ENCODE measurements around the gene VSIG10L2.
"Not testable (repeated sequence)": the region's sequence is repeated elsewhere in the genome, so short reads cannot be mapped to it uniquely, and the experiment has no call there.

DNA sequence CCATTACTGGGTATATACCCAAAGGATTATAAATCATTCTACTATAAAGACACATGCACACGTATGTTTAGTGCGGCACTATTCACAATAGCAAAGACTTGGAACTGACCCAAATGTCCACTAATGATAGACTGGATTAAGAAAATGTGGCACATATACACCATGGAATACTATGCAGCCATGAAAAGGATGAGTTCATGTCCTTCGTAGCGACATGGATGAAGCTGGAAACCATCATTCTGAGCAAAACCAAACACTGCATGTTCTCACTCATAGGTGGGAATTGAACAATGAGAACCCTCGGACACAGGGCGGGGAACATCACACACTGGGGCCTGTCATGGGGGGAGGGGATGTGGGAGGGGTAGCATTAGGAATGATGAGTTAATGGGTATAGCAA is 40.1 kb downstream of the VSIG10L2 start:
- TF ChIP-seq, protein P1, sequence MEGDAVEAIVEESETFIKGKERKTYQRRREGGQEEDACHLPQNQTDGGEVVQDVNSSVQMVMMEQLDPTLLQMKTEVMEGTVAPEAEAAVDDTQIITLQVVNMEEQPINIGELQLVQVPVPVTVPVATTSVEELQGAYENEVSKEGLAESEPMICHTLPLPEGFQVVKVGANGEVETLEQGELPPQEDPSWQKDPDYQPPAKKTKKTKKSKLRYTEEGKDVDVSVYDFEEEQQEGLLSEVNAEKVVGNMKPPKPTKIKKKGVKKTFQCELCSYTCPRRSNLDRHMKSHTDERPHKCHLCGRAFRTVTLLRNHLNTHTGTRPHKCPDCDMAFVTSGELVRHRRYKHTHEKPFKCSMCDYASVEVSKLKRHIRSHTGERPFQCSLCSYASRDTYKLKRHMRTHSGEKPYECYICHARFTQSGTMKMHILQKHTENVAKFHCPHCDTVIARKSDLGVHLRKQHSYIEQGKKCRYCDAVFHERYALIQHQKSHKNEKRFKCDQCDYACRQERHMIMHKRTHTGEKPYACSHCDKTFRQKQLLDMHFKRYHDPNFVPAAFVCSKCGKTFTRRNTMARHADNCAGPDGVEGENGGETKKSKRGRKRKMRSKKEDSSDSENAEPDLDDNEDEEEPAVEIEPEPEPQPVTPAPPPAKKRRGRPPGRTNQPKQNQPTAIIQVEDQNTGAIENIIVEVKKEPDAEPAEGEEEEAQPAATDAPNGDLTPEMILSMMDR (IDR thresholded peaks at IDR 0.05), result not testable (repeated sequence)
- TF ChIP-seq POLR2A (IDR thresholded peaks at IDR 0.05), result not testable (repeated sequence)

All from esophagus squamous epithelium (tissue), 4 donors.